NCI-H2107 (cell line): Measurements from ENCODE around the gene GPR45.
"Not testable (repeated sequence)": the region's sequence is repeated elsewhere in the genome, so short reads cannot be mapped to it uniquely, and the experiment has no call there.

Experiments
- DNase-seq: peaks from one replicate; lab custom pipeline; 2025; lab: John Stamatoyannopoulos, UW

The GPR45 gene, protein sequence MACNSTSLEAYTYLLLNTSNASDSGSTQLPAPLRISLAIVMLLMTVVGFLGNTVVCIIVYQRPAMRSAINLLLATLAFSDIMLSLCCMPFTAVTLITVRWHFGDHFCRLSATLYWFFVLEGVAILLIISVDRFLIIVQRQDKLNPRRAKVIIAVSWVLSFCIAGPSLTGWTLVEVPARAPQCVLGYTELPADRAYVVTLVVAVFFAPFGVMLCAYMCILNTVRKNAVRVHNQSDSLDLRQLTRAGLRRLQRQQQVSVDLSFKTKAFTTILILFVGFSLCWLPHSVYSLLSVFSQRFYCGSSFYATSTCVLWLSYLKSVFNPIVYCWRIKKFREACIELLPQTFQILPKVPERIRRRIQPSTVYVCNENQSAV

DNA sequence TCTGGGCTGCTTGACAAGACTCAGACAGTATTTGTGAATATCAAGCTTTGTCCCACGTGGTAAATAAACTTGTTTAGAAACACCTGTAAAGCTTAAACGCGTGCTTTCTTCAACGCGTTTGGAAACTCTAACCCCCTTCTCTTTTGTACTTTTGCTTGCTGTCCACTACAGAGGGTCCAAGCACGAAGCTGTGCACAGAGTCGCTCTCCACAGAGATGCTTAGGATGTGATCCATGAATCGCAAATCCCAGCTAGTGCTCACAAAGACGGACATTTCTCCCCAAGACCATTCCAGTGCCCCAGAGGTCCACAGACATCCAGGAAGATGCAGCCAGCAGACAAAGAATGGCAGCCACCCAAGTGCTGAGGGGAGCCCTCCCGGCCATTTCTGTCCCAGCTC is at the start of gene GPR45:
Gene GPR45 (plus strand): TSS at position 301 of the 400 bp plus-strand sequence. CDS start 116 bp downstream, outside the sequence.
- DNase-seq, result no peak

DNA sequence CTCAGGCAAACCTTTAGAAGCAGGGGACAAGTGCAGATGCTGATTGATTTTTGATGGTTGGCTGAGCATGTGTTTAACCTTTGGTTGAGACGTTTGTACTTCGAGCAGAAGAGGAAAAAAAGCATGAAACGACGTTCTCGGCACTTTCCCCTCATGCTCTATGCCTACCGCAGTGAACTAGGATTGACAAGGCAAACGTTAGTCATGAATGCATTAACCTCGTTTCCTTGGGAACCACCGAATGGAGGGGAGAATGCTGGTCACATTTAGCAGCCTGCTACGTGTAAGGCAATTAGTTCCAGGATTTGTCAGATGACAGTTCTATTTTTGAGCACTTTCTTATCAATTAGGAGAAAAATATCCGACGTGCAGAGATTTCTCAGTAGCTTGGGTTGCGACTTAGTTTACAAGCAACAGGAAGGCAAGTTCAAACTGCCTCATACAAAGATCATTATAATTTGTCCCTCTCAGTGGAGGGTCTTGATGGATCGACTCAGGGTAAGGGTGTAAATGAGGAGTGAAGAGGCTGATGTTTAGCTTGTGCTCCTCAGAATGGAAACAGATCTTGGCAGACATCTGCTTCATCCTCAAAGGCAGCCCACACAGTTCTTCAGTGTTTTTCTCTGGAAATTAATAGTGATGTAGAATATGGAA is 47.4 kb upstream of the GPR45 start:
- DNase-seq, result no peak

DNA sequence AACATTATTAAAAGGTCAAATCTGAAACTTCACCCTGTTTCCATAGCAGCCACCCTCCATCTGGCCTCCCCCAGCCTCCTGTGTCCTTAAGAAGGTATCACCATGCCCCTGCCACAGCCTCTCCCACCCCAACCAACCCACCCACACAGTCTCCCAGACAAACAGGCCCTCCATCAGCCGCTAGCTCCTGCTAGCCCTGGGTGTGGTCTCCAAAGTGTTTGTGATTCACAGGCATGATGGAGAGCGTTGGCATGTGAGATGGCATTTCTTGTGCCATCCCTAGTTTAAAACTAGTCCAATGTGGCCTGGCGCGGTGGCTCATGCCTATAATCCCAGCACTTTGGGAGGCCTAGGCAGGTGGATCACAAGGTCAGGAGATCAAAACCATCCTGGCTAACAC is 44.9 kb upstream of the GPR45 start:
- no peak for DNase-seq

DNA sequence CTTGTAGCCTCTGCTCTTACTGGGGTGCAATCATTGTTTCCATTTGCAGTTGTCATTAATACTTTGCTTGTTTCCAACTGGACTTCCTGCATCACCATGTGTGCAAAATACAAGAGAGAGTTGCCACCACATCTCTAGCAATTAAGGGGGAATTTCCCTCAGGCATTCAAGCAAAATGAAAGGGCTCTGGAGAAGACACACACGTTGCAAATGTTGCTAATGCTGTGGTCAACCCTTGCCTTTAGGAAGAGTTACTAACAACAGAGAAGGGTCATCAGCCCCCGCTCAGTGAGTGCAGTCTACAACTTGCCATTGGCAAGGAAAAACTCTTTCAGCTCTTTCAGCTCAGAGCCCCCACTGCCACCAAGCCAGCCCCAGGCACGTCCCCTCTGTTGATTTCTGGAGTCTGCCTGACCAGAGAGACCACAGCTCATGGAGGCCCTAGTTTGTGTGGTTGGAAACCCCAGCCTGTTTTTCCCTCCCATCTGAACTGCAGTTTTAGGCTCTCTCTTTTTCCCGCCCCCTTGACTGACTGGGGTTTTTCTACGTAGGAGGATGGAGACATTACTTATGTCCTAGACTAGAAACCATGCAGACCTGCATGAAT is 25.9 kb upstream of the GPR45 start:
- DNase-seq, result no peak

DNA sequence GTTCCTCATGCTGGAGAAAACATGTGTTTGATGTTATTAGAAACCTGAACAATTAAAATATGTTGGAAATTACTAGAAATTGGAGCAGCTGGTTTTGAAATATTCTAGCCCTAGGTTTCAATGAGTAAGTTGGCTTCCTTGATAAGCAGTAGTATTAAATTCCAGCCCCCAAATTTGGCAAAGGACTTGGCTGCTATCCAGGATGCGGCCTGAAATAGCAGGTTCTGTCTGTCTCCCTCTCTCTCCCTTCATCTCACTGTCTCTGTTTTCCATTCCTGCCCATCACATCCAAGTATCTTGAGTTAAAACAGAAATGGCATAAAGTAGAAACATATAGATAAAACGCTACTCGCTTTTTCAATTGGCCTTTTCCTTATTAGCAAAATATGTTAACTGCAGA is 20.9 kb upstream of the GPR45 start:
- DNase-seq, result no peak

DNA sequence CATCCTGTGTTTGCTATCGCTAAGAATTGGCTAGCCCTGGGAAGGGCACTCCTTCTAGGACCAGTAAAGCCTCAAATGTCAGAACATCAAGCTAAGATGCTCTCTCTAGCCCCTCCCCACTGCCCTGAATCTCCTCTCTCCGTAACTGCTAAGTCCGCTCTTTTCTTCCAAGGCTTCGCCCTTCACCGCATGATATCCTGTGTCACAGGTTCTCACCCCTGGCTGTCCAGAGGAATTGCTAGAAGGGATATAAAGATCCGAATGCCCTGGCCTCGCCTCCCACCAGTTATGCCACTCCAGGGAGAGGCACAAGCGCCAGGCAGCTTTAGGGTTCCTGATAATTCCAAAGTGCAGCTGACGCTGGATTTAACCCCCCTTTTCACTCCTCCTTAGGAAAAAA is 17.1 kb upstream of the GPR45 start:
- DNase-seq, result no peak

DNA sequence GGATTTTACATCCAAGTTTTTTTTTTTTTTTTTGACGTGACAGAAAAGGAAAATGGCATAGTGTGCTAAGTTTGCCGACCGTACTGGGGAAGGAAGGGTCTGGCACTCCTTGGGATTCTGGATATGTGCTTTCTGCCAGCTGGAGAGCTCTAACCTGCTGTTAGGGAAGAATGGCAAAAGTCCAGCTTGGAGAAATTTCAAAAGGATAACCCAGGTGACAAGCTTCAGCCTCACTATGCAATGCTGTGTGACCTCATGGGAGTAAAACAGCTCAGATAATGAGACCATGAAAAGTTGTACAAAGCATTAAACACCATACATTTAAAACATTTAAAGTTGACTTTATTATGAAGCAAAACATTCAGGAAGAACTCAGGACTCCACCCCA is 10.3 kb upstream of the GPR45 start:
- DNase-seq, result no peak

DNA sequence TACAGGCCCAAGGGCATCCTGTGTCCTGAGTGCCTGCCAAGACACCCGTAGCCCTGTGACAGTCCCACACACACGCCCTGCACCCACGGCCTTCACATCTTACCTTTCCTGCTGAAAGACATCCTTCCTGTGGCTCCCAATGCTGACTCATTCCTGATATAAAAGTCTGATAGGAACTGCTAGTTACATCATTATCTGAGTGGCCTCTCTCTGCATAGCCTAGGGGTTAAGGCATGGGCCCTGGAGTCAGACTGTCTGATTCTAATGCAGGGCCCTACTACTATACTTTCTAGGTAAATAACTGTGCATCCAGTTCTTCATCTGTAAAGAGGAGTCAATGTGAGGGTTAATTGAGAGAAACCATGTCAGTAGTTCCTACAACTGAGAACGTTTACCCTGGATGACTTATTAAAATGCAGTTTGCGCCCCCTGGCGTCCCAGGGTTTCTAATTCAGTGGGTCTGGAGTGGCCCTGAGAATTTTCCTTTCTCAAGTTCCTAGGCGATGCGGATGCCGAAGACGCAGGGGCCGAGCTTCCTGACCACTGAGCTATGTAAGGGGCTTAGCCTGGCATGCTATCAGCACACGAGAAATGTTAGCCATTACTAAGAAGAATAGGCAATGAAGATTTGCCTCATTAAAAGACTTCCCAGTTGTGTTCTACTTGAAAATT is 6.0 kb upstream of the GPR45 start:
- DNase-seq, result peak; percentile 24

DNA sequence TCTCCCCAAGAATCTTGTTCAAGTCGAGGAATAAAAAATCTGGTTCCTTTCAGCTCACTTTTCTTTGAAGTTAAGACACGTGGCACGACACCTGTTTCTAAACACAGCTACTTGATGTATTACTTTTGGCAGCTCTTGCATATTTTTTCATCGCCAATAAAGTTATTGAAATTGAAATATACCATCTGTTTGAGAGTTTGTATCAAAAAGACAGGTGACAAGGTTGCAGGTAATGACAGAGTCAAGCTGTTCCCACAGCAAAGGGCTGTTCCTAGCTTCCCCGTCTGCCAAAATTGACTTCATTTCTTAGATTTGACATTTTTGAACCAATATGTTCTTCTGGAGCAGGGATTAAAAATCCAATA is 5.5 kb upstream of the GPR45 start:
- DNase-seq, result no peak

DNA sequence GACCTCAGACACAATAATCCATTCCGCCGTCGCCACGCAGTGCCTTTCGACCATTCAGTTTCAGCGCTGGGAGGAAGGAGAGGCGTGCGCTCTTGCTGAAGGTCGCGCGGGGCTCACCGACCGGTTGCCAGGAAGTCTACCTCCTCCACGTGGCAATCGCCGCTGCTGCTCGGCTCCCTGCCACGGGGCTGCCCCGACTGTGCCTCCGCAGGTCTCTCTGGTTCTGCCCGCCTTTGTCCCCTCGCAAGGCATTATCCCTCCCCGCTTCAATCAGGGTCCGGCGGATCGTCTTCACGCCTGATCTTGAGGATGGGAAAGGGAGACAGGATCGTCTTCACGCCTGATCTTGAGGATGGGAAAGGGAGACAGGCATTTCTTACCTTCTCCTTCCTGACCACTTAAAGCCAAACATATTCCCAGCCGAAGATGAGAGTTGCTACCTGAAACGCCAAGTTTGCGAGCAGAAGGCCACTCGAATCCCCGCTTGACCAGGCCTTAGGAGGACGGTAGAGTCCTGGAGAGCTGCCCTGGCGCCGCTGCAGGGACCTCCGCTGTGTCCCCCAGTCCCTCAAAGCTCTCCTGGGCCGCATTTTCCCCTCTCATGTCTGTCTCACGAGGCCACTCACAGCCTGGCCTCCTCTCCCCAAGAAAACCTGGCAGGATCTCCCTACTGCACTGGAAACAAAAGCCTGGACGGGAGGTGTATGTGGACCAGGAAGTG is 4.3 kb upstream of the GPR45 start:
- DNase-seq, result no peak

DNA sequence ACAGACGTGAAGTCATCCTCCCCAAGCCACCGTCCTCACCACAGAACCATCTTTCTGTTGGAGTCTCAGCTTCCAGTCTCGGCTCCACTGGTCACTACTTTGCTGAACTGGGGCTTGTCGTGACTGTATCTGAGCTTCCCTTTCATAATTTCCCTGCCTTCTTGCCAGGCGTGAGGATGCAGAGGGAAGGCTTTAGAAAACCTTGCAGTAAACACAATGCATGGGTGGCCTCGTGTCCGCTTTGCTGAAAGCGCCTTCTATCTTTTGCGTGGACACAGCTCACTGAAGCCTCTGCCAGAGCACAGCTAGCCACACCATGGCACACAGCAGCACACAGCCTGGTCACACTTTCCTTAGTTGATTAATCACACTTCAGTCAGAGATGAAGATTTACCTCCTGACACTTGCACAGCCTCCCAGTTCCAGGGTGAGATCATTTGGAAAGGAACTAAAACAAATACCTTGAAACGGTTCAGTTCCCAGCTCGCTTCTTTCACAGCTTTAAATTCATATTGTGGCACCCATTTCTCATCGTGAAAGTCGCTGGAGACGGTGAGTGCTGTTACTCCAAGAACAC is 2.8 kb upstream of the GPR45 start:
- no peak for DNase-seq

DNA sequence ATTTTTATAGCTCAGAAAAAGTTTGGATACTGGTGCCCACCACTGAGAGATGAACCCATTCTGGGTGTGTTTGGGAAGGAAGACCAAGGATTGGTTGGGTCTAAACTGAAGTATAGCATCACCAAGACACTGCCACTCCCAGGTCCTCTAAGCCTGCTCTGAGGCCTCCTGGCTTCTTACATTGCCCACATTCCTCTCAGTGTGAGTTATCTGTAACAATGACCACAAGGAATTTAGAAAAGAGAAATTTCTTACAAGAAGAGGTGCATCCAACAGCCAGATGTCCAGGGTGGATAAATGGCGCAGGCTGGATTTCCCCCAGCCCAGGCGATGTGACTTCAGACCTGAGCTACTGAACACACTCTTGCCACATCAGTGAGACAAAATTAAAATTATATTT is 1.6 kb upstream of the GPR45 start:
- DNase-seq, result no peak

DNA sequence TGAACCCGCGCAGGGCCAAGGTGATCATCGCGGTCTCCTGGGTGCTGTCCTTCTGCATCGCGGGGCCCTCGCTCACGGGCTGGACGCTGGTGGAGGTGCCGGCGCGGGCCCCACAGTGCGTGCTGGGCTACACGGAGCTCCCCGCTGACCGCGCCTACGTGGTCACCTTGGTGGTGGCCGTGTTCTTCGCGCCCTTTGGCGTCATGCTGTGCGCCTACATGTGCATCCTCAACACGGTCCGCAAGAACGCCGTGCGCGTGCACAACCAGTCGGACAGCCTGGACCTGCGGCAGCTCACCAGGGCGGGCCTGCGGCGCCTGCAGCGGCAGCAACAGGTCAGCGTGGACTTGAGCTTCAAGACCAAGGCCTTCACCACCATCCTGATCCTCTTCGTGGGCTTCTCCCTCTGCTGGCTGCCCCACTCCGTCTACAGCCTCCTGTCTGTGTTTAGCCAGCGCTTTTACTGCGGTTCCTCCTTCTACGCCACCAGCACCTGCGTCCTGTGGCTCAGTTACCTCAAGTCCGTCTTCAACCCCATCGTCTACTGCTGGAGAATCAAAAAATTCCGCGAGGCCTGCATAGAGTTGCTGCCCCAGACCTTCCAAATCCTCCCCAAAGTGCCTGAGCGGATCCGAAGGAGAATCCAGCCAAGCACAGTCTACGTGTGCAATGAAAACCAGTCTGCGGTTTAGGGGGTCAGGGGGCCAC is 897 bp downstream of the GPR45 start:
- DNase-seq, result no peak

DNA sequence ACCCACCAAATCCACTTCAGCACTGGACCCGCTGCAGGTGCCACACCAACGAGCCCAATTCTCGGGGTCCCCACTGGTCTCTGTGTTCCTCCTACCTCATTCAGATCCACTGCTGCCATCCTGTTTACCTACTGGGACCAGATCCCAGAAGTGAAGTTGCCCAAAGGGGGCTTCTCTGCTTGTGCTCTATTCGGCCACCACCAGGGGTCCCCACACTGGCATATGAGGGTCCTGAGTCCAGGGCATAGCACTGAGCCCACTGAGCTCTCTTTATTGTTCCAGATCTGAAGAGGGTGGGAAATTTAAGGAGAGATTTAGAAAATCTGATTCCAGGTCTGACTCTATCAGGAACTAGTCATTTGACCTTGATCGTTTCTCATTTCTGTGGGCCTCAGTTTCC is 2.4 kb downstream of the GPR45 start:
- DNase-seq, result no peak

DNA sequence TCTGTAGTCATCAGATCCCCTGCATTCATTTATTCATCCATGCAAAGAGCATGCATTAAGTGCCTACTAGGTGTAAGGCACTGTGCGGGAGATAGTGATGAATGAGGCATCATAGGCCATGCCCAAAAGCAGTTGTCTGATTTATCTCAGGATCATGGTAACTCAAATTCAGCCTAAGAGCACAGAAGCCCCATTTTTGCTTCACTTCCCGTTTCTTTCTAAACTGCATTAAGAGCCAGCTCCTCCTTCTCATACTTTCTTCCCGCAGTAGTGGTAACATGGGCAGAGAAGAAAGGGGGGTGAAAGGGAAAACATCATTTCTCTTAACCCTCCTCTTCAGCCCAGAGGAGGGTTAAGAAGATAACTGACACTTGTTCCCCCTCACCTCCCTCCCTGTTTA is 2.9 kb downstream of the GPR45 start:
- no peak for DNase-seq

DNA sequence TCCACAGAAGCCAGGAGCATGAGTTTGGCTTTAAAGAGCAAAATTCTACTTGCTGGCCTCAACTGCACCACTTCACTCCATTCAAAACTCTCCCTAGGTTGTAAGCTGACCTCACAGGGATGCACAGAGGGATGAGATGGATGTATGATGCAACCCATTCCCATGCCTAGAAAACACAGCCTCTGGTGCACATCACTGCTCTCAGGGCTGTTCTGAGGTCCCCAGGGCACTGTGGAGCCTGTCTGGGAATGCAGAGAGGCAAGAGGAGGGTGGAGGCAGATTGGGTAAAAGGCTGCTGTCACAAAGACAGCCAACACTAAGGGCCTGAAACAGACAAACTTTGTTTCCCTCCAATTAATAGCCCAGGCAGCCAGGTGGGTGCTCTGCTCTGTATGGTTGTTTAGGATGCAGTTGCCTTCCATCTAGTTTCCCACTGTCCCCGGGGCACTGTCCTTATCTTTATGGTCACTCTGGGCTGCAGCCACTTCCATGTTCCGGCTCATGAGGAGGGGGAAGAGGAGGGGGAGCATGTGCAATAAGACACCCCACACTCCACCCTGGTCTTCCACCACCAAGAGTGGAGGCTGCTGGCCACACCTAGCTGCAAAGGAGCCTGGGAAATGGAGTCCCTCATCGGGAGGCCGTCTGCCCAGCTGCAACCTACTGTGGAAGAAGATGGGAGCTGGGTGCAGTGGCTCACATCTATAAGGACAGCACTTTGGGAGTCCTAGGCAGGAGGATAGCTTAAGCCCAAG is 7.0 kb downstream of the GPR45 start:
- DNase-seq, result no peak

DNA sequence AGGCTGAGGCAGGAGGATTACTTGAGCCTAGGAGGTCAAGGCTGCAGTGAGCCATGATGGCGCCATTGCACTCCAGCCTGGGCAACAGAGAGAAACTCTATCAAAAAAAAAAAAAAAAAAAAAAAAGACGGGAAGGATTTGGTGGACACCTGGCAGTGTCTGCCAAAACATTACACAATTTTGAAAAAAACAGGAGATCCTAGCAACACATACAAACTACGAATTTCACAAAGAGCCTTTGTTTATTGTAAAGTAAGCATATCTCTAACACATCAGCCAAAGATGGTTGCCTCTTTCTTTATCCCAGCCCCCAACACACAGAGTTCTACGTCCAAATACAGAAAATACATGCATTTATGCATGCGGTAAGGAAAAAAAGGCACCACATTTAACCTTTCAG is 7.6 kb downstream of the GPR45 start:
- DNase-seq, result no peak

DNA sequence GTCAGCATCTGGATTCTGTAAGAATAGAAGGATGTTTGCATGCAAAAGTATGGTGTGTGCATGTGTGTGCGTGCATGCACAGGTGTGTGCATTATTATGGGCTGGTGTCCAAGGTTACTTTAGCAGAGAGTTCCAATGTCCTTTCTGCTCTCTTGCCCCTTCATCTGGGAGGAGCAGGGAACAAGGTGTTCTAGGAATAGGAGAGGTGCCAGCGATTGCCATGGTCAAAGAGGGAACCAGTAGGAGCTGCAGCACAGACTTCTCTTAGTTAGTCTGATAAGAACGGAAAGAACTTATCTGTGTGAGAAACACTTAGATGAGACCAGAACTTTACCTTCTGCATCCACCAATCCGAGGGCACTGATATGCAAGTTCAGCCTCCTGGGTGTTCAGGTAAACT is 8.3 kb downstream of the GPR45 start:
- no peak for DNase-seq

DNA sequence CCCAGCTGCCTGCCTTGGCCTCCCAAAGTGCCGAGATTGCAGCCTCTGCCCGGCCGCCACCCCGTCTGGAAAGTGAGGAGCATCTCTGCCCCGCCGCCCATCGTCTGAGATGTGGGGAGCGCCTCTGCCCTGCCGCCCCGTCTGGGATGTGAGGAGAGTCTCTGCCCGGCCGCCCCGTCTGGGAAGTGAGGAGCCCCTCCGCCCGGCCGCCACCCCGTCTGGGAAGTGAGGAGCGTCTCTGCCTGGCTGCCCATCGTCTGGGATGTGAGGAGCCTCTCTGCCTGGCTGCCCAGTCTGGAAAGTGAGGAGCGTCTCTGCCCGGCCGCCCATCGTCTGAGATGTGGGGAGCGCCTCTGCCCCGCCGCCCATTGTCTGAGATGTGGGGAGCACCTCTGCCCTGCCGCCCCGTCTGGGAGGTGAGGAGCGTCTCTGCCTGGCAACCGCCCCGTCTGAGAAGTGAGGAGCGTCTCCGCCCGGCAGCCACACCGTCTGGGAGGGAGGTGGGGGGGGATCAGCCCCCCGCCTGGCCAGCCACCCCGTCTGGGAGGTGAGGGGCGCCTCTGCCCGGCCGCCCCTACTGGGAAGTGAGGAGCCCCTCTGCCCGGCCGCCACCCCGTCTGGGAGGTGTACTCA is 9.6 kb downstream of the GPR45 start:
- not testable (repeated sequence) for DNase-seq

DNA sequence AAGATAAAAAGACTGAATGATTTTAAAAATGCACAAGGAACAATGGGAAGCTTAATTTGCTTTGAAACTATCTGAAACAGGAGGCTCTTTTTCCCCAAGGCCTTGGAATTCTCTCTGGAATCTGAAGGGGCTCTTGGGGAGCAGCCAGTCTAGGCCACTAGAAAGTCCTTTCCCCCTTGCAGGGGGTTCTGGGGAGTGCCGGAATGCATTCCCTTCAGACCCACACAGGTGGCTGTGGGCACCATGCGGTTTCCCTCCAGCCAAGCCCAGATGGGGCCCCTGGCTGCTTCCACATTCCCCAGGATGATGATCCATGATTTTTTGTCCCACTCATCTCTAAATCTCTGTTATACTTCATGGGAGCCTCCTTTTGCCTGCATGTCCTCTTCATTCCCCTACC is 10.7 kb downstream of the GPR45 start:
- DNase-seq, result no peak
